HepG2 (cell line): Measurements from ENCODE around the gene SLC50A1. TPM values are rescaled to one million over a fixed set of nuclear protein-coding genes. Genes with fewer than 3 reads are reported as not detected.

ENCODE experiments used
- MATR3 ChIP-seq: sonication (generic); formaldehyde crosslinking; IDR thresholded peaks from 2 replicates; pipeline ENCODE4 v1.4.0; 2020; ENCODE audit warnings: missing genetic modification reagents
- NFIC ChIP-seq: IDR thresholded peaks from 2 replicates; pipeline ENCODE4 v1.6.1; 2012; ENCODE audit warnings: mild to moderate bottlenecking, low read length, inconsistent platforms
- PHF20 ChIP-seq: sonication (generic); formaldehyde crosslinking; IDR thresholded peaks from 2 replicates; pipeline ENCODE4 v1.5.0; 2020; ENCODE audit warnings: mild to moderate bottlenecking, missing genetic modification reagents
- polyA plus RNA-seq, 8 experiments: library from polyadenylated mRNA; depleted of rRNA in 3 of 8; stranded (reverse) in 7 of 8; unstranded in 1 of 8; fragments of >200 nt; fragmentation: Illumina TruSeq in 4 of 8; extraction: Trizol in 4 of 8; gene quantifications; 2 replicates each; pipeline versions ENCODE4 v1.2.1 to v1.2.3, GENCODE V29; 2011 to 2016; ENCODE audit warnings: low read depth in 4 of 8, missing spikeins in 1 of 8, mixed read lengths in 1 of 8; ENCODE audit not compliant: insufficient read depth in 1 of 8
- total RNA-seq, 5 experiments: library from RNA; depleted of rRNA; stranded (reverse); fragments of >200 nt; fragmentation: Illumina TruSeq; extraction: Trizol; gene quantifications; 2 replicates each; pipeline ENCODE4 v1.2.3, GENCODE V29; 2016; ENCODE audit warnings: low read depth in 1 of 5
- TF ChIP-seq, protein P1 (sequence below): sonication (generic); formaldehyde crosslinking; IDR thresholded peaks from 2 replicates; pipeline ENCODE4 v1.4.0; 2020; ENCODE audit warnings: missing genetic modification reagents, mild to moderate bottlenecking, borderline replicate concordance
- TF ChIP-seq, protein P2 (sequence below): sonication (generic); formaldehyde crosslinking; IDR thresholded peaks from 2 replicates; pipeline ENCODE4 v1.4.0; 2020; ENCODE audit warnings: missing genetic modification reagents, borderline replicate concordance
- TF ChIP-seq, protein P3 (sequence below): sonication (generic); formaldehyde crosslinking; IDR thresholded peaks from one replicate; pipeline ENCODE4 v1.5.1; 2020; ENCODE audit warnings: mild to moderate bottlenecking, missing genetic modification reagents; ENCODE audit errors: not compliant biosample characterization
- TF ChIP-seq, protein P4 (sequence below): sonication (generic); formaldehyde crosslinking; IDR thresholded peaks from 2 replicates; pipeline ENCODE4 v1.8.1; 2023; ENCODE audit warnings: mild to moderate bottlenecking, missing genetic modification reagents
- TF ChIP-seq, protein P5 (sequence below): IDR thresholded peaks from 2 replicates; pipeline ENCODE4 v1.6.1; 2016; ENCODE audit warnings: low read depth, control low read depth
- TF ChIP-seq, protein P6 (sequence below): sonication (generic); formaldehyde crosslinking; IDR thresholded peaks from 2 replicates; pipeline ENCODE4 v1.5.0; 2020; ENCODE audit warnings: mild to moderate bottlenecking, missing genetic modification reagents, borderline replicate concordance

SLC50A1 gene
- total and polyA plus RNA-seq, 2 of the 13 experiments (the other 11 are each of a cell fraction or from before 2014, with no cell fraction given) = 22.5 to 46.8 TPM

DNA sequence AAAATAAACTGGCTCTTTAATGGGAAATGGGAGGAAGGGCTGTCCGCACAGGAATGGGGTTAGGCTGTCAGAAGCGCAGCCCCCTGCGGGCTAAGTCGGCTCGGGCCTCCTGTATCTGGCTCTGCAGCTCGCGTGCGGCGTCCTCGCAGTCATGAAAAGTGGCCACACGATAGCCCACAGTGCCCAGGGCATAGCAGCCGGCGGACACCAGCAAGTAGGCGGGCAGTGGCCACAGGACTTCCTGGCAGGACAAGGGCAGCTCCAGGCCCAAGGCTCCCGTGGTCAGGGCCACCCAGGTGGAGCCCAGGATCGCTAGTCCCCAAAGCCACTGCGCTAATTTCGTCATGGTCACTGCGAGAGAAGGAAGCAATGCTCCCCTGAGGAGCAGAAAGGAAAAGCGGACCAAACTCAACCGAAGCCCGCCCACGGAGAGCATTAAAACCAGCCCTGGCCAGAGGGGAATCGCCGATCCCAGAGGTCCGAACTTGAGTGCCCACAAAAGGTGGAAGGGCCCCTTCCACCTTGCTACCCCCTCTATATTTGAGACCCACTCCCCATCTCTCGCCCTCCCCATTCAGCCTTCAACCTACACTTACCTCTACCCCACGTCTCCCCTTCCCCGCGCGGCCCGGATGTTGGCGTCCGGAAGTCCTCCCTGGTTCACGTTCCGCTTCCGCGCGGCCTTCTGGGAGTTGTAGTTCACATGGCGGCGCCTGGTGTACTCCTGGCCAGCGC, 4.4 kb downstream of the SLC50A1 start, which contains the start of gene DPM3 (continued):
- TF ChIP-seq MATR3 (no peak), PHF20 (peak; percentile 74), NFIC (no peak; the same call in 1 of the 2 replicates)
- TF ChIP-seq, protein P1, sequence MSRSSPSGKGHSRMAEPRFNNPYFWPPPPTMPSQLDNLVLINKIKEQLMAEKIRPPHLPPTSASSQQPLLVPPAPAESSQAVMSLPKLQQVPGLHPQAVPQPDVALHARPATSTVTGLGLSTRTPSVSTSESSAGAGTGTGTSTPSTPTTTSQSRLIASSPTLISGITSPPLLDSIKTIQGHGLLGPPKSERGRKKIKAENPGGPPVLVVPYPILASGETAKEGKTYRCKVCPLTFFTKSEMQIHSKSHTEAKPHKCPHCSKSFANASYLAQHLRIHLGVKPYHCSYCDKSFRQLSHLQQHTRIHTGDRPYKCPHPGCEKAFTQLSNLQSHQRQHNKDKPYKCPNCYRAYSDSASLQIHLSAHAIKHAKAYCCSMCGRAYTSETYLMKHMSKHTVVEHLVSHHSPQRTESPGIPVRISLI (CRISPR knock-in tag) = no peak
- TF ChIP-seq, protein P2, sequence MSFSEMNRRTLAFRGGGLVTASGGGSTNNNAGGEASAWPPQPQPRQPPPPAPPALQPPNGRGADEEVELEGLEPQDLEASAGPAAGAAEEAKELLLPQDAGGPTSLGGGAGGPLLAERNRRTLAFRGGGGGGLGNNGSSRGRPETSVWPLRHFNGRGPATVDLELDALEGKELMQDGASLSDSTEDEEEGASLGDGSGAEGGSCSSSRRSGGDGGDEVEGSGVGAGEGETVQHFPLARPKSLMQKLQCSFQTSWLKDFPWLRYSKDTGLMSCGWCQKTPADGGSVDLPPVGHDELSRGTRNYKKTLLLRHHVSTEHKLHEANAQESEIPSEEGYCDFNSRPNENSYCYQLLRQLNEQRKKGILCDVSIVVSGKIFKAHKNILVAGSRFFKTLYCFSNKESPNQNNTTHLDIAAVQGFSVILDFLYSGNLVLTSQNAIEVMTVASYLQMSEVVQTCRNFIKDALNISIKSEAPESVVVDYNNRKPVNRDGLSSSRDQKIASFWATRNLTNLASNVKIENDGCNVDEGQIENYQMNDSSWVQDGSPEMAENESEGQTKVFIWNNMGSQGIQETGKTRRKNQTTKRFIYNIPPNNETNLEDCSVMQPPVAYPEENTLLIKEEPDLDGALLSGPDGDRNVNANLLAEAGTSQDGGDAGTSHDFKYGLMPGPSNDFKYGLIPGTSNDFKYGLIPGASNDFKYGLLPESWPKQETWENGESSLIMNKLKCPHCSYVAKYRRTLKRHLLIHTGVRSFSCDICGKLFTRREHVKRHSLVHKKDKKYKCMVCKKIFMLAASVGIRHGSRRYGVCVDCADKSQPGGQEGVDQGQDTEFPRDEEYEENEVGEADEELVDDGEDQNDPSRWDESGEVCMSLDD (CRISPR knock-in tag) = 0 out of 2 replicates have a peak, but pooled peaks have one; percentile 55
- TF ChIP-seq, protein P3, sequence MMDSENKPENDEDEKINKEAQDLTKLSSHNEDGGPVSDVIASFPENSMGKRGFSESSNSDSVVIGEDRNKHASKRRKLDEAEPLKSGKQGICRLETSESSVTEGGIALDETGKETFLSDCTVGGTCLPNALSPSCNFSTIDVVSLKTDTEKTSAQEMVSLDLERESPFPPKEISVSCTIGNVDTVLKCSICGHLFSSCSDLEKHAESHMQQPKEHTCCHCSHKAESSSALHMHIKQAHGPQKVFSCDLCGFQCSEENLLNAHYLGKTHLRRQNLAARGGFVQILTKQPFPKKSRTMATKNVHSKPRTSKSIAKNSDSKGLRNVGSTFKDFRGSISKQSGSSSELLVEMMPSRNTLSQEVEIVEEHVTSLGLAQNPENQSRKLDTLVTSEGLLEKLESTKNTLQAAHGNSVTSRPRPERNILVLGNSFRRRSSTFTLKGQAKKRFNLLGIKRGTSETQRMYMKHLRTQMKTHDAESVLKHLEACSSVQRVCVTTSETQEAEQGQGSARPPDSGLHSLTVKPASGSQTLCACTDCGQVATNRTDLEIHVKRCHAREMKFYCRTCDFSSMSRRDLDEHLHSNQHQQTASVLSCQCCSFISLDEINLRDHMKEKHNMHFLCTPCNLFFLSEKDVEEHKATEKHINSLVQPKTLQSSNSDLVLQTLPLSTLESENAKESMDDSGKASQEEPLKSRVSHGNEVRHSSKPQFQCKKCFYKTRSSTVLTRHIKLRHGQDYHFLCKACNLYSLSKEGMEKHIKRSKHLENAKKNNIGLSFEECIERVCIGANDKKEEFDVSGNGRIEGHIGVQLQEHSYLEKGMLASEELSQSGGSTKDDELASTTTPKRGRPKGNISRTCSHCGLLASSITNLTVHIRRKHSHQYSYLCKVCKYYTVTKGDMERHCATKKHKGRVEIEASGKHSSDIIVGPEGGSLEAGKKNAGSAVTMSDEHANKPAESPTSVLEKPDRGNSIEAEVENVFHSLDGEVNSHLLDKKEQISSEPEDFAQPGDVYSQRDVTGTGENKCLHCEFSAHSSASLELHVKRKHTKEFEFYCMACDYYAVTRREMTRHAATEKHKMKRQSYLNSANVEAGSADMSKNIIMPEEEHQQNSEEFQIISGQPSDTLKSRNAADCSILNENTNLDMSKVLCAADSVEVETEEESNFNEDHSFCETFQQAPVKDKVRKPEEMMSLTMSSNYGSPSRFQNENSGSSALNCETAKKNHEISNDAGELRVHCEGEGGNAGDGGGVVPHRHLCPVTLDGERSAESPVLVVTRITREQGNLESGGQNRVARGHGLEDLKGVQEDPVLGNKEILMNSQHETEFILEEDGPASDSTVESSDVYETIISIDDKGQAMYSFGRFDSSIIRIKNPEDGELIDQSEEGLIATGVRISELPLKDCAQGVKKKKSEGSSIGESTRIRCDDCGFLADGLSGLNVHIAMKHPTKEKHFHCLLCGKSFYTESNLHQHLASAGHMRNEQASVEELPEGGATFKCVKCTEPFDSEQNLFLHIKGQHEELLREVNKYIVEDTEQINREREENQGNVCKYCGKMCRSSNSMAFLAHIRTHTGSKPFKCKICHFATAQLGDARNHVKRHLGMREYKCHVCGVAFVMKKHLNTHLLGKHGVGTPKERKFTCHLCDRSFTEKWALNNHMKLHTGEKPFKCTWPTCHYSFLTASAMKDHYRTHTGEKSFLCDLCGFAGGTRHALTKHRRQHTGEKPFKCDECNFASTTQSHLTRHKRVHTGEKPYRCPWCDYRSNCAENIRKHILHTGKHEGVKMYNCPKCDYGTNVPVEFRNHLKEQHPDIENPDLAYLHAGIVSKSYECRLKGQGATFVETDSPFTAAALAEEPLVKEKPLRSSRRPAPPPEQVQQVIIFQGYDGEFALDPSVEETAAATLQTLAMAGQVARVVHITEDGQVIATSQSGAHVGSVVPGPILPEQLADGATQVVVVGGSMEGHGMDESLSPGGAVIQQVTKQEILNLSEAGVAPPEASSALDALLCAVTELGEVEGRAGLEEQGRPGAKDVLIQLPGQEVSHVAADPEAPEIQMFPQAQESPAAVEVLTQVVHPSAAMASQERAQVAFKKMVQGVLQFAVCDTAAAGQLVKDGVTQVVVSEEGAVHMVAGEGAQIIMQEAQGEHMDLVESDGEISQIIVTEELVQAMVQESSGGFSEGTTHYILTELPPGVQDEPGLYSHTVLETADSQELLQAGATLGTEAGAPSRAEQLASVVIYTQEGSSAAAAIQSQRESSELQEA (CRISPR knock-in tag) = no peak
- TF ChIP-seq, protein P4, sequence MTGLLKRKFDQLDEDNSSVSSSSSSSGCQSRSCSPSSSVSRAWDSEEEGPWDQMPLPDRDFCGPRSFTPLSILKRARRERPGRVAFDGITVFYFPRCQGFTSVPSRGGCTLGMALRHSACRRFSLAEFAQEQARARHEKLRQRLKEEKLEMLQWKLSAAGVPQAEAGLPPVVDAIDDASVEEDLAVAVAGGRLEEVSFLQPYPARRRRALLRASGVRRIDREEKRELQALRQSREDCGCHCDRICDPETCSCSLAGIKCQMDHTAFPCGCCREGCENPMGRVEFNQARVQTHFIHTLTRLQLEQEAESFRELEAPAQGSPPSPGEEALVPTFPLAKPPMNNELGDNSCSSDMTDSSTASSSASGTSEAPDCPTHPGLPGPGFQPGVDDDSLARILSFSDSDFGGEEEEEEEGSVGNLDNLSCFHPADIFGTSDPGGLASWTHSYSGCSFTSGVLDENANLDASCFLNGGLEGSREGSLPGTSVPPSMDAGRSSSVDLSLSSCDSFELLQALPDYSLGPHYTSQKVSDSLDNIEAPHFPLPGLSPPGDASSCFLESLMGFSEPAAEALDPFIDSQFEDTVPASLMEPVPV (CRISPR knock-in tag) = no peak
- TF ChIP-seq, protein P5, sequence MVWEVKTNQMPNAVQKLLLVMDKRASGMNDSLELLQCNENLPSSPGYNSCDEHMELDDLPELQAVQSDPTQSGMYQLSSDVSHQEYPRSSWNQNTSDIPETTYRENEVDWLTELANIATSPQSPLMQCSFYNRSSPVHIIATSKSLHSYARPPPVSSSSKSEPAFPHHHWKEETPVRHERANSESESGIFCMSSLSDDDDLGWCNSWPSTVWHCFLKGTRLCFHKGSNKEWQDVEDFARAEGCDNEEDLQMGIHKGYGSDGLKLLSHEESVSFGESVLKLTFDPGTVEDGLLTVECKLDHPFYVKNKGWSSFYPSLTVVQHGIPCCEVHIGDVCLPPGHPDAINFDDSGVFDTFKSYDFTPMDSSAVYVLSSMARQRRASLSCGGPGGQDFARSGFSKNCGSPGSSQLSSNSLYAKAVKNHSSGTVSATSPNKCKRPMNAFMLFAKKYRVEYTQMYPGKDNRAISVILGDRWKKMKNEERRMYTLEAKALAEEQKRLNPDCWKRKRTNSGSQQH (CRISPR knock-in tag) = no peak
- TF ChIP-seq, protein P6, sequence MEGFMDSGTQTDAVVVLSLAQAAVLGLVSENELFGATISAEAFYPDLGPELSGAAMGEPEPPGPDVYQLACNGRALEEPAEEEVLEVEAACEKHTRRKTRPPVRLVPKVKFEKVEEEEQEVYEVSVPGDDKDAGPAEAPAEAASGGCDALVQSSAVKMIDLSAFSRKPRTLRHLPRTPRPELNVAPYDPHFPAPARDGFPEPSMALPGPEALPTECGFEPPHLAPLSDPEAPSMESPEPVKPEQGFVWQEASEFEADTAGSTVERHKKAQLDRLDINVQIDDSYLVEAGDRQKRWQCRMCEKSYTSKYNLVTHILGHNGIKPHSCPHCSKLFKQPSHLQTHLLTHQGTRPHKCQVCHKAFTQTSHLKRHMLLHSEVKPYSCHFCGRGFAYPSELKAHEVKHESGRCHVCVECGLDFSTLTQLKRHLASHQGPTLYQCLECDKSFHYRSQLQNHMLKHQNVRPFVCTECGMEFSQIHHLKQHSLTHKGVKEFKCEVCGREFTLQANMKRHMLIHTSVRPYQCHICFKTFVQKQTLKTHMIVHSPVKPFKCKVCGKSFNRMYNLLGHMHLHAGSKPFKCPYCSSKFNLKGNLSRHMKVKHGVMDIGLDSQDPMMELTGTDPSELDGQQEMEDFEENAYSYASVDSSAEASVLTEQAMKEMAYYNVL = no peak
